ENCODE results near the gene CDIP1. TPM values are rescaled to one million over a fixed set of nuclear protein-coding genes. Genes with fewer than 3 reads are reported as not detected.

CDIP1 gene
- total and polyA plus RNA-seq, 2 experiments from 2014 or later, result 39.2 to 57.6 TPM

- TF ChIP-seq, protein P1, sequence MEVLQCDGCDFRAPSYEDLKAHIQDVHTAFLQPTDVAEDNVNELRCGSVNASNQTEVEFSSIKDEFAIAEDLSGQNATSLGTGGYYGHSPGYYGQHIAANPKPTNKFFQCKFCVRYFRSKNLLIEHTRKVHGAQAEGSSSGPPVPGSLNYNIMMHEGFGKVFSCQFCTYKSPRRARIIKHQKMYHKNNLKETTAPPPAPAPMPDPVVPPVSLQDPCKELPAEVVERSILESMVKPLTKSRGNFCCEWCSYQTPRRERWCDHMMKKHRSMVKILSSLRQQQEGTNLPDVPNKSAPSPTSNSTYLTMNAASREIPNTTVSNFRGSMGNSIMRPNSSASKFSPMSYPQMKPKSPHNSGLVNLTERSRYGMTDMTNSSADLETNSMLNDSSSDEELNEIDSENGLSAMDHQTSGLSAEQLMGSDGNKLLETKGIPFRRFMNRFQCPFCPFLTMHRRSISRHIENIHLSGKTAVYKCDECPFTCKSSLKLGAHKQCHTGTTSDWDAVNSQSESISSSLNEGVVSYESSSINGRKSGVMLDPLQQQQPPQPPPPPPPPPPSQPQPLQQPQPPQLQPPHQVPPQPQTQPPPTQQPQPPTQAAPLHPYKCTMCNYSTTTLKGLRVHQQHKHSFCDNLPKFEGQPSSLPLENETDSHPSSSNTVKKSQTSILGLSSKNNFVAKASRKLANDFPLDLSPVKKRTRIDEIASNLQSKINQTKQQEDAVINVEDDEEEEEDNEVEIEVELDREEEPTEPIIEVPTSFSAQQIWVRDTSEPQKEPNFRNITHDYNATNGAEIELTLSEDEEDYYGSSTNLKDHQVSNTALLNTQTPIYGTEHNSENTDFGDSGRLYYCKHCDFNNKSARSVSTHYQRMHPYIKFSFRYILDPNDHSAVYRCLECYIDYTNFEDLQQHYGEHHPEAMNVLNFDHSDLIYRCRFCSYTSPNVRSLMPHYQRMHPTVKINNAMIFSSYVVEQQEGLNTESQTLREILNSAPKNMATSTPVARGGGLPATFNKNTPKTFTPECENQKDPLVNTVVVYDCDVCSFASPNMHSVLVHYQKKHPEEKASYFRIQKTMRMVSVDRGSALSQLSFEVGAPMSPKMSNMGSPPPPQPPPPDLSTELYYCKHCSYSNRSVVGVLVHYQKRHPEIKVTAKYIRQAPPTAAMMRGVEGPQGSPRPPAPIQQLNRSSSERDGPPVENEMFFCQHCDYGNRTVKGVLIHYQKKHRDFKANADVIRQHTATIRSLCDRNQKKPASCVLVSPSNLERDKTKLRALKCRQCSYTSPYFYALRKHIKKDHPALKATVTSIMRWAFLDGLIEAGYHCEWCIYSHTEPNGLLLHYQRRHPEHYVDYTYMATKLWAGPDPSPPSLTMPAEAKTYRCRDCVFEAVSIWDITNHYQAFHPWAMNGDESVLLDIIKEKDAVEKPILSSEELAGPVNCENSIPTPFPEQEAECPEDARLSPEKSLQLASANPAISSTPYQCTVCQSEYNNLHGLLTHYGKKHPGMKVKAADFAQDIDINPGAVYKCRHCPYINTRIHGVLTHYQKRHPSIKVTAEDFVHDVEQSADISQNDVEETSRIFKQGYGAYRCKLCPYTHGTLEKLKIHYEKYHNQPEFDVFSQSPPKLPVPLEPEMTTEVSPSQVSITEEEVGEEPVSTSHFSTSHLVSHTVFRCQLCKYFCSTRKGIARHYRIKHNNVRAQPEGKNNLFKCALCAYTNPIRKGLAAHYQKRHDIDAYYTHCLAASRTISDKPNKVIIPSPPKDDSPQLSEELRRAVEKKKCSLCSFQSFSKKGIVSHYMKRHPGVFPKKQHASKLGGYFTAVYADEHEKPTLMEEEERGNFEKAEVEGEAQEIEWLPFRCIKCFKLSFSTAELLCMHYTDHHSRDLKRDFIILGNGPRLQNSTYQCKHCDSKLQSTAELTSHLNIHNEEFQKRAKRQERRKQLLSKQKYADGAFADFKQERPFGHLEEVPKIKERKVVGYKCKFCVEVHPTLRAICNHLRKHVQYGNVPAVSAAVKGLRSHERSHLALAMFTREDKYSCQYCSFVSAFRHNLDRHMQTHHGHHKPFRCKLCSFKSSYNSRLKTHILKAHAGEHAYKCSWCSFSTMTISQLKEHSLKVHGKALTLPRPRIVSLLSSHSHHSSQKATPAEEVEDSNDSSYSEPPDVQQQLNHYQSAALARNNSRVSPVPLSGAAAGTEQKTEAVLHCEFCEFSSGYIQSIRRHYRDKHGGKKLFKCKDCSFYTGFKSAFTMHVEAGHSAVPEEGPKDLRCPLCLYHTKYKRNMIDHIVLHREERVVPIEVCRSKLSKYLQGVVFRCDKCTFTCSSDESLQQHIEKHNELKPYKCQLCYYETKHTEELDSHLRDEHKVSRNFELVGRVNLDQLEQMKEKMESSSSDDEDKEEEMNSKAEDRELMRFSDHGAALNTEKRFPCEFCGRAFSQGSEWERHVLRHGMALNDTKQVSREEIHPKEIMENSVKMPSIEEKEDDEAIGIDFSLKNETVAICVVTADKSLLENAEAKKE (CRISPR knock-in tag; IDR thresholded peaks at IDR 0.05), result no peak
- TF ChIP-seq NANOG (IDR thresholded peaks at IDR 0.05; ENCODE audit: borderline replicate concordance) (no peak), ETS1 (IDR thresholded peaks at IDR 0.05) (no peak), EZH2phosphoT487 (IDR thresholded peaks at IDR 0.05; ENCODE audit: unreplicated experiment) (no peak), EZH2 (IDR thresholded peaks at IDR 0.05; ENCODE audit: low read depth, unreplicated experiment) (no peak), JUNB (IDR thresholded peaks at IDR 0.05; ENCODE audit: unreplicated experiment) (no peak)
Measured at GRCh38 chr16:4512473-4512872, 26.1 kb downstream of the CDIP1 start (continued).

DNA sequence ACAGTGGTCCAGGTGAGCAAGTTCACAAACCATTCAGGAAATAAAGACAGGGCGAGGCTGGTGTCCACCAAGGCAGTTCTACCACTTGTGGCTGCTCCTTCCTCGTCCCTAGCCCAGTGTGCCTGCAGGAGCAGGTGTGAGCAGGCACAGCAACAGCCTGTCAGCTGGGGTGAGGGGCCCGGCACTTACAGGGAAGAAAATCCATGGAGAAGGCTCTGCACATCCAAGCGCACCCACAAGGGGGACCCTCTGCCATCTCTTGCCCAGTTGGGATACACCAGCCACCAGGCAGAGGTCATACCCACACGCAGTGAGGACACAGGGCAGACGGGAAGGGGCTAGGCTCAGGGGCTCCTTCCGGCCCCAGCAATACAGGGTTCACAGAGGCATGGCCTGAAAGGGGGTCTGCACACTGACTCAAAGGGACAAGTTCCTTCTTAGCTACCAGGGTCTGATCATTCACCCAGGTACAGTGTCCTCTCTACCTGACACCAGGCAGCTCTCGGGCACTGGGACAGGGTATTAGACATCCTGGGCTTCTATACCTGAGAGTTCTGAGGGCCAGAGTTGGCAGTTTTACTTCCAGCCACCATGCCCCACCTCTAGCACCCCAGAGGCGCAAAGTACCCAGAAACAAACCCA lies 27.0 kb downstream of the CDIP1 start:
- ATAC-seq, result peak; percentile 94

More for the DNA sequence above, 27.0 kb downstream of the CDIP1 start:
- Histone ChIP-seq H3F3A (replicated peaks; ENCODE audit: low read depth) (0 out of 2 replicates have a peak, but pooled peaks cover 7% of the 10 kb centered on the region), H3K4me3 (no peak overlapping the region), H3K4me1 (ENCODE audit: insufficient read depth) (peaks cover 16% of the 10 kb centered on the region), H3K9me2 (ENCODE audit: insufficient read depth) (no peaks in the 10 kb centered on the region), H3K27me3 (ENCODE audit: insufficient read depth) (no peaks in the 10 kb centered on the region), H3K27ac (ENCODE audit: low read depth) (0 out of 2 replicates have a peak overlapping the region, but pooled peaks have one; percentile 72), H3K36me3 (ENCODE audit: insufficient read depth) (no peaks in the 10 kb centered on the region), H3K4me2 (no peak overlapping the region), H3K79me2 (replicated peaks; ENCODE audit: insufficient read depth) (peaks cover 12% of the 10 kb centered on the region; the same call in 1 of the 2 replicates), H2AFZ (no peak overlapping the region), H4K20me1 (replicated peaks; ENCODE audit: insufficient read depth) (peaks cover 16% of the 10 kb centered on the region)
- no peak overlapping the region for H3K27ac Mint-ChIP-seq
- H3K4me3 Mint-ChIP-seq, result no peak overlapping the region
- no peaks in the 10 kb centered on the region for H3K9me3 Mint-ChIP-seq
- peaks cover 35% of the 10 kb centered on the region for H3K36me3 Mint-ChIP-seq (ENCODE audit: low read depth)
- peak; percentile 89 for DNase-seq (ENCODE audit: low spot score)
- TF ChIP-seq, protein P2, sequence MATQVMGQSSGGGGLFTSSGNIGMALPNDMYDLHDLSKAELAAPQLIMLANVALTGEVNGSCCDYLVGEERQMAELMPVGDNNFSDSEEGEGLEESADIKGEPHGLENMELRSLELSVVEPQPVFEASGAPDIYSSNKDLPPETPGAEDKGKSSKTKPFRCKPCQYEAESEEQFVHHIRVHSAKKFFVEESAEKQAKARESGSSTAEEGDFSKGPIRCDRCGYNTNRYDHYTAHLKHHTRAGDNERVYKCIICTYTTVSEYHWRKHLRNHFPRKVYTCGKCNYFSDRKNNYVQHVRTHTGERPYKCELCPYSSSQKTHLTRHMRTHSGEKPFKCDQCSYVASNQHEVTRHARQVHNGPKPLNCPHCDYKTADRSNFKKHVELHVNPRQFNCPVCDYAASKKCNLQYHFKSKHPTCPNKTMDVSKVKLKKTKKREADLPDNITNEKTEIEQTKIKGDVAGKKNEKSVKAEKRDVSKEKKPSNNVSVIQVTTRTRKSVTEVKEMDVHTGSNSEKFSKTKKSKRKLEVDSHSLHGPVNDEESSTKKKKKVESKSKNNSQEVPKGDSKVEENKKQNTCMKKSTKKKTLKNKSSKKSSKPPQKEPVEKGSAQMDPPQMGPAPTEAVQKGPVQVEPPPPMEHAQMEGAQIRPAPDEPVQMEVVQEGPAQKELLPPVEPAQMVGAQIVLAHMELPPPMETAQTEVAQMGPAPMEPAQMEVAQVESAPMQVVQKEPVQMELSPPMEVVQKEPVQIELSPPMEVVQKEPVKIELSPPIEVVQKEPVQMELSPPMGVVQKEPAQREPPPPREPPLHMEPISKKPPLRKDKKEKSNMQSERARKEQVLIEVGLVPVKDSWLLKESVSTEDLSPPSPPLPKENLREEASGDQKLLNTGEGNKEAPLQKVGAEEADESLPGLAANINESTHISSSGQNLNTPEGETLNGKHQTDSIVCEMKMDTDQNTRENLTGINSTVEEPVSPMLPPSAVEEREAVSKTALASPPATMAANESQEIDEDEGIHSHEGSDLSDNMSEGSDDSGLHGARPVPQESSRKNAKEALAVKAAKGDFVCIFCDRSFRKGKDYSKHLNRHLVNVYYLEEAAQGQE (IDR thresholded peaks at IDR 0.05; ENCODE audit: unreplicated experiment), result no peak
- TF ChIP-seq CREB1 (CRISPR knock-in tag; IDR thresholded peaks at IDR 0.05; ENCODE audit: low read depth) (0 out of 2 replicates have a peak, but pooled peaks have one; percentile 6), CTCF (conservative IDR thresholded peaks at IDR 0.05; ENCODE audit: low read depth in 2 of 2) (peak; percentile 69 to 86), ETS1 (IDR thresholded peaks at IDR 0.05) (no peak)
- peaks cover 19% of the 10 kb centered on the region for H3K4me1 Mint-ChIP-seq
- peaks cover 10% of the 10 kb centered on the region for H3K27me3 Mint-ChIP-seq (ENCODE audit: insufficient read depth, low read depth, poor library complexity)
